HCT116 (cell line): ENCODE data around the gene KCNJ14. TPM values are rescaled to one million over a fixed set of nuclear protein-coding genes. Genes with fewer than 3 reads are reported as not detected.

Experiments
- ATAC-seq: fragments of 200-7000 bp; cut with Tn5 transposase; 2 replicates; pipeline ENCODE4 v1.9.1; 2020; ENCODE audit warnings: mild to moderate bottlenecking, moderate library complexity
- BruUV-seq: library from RNA; stranded (reverse); fragments of 400-500 nt; replicated peaks from 2 replicates; lab custom pipeline; 2021; lab: Mats Ljungman, UMichigan
- CTCF ChIA-PET: fragments of 300-600 bp; sonication (Branson Sonifier 250); formaldehyde crosslinking; loops from one replicate; lab custom pipeline; 2021; ENCODE audit warnings: antibody characterized with exemption; lab: Charles Lee
- POLR2A ChIA-PET: fragments of 300-600, 350-600 bp; sonication (Branson Sonifier 250); formaldehyde crosslinking; loops from one replicate; lab custom pipeline; 2021; ENCODE audit warnings: antibody characterized with exemption; lab: Charles Lee
- RAD21 ChIA-PET, 2 experiments: fragments of 300-600 bp; sonication (Branson Sonifier 250); formaldehyde crosslinking; loops; one replicate each; lab custom pipeline; 2023; ENCODE audit warnings: low total read pairs in 2 of 2; ENCODE audit not compliant: uncharacterized antibody in 2 of 2, unreplicated experiment in 2 of 2, low non-redundant PET in 1 of 2; lab: Charles Lee
- DNase-seq: peaks from one replicate; pipeline ENCODE4 v3.0.0-alpha.2; 2010; ENCODE audit warnings: low read depth, low spot score
- H2AFZ ChIP-seq: fragments of 200-600 bp; shearing (Covaris generic), sonication (generic); 2 replicates; pipeline ENCODE4 v1.6.1; 2017; ENCODE audit warnings: low read depth, mixed run types, mixed read lengths, antibody characterized with exemption, low read length; ENCODE audit not compliant: poor library complexity, severe bottlenecking
- H3K27ac ChIP-seq: 2 replicates; pipeline ENCODE4 v1.5.1; 2012; ENCODE audit warnings: low read depth, low read length
- H3K27me3 ChIP-seq: fragments of 200-600 bp; sonication (generic); 2 replicates; pipeline ENCODE4 v1.6.1; 2016; ENCODE audit warnings: mixed run types, low read length, mixed read lengths; ENCODE audit not compliant: insufficient read depth
- H3K36me3 ChIP-seq, 2 experiments: fragments of 200-500 bp in 1 of 2; fragments of 200-600 bp in 1 of 2; sonication (Bioruptor generic) in 1 of 2; sonication (generic) in 1 of 2; 2 replicates each; pipeline versions ENCODE4 v1.5.1 to v1.6.1; 2014 to 2016; ENCODE audit warnings: low read length in 2 of 2, inconsistent platforms in 1 of 2, mixed read lengths in 1 of 2, mixed run types in 1 of 2; ENCODE audit not compliant: insufficient read depth in 2 of 2, control insufficient read depth in 1 of 2
- H3K4me1 ChIP-seq, 2 experiments: fragments of 200-600 bp in 1 of 2; sonication (generic) in 1 of 2; 2 replicates each; pipeline versions ENCODE4 v1.5.1 to v1.6.1; 2012 to 2017; ENCODE audit warnings: low read length in 2 of 2, inconsistent platforms in 1 of 2, mild to moderate bottlenecking in 1 of 2, mixed read lengths in 1 of 2, mixed run types in 1 of 2, moderate library complexity in 1 of 2; ENCODE audit not compliant: insufficient read depth in 2 of 2, control insufficient read depth in 1 of 2
- H3K4me2 ChIP-seq: fragments of 200-600 bp; sonication (generic); 2 replicates; pipeline ENCODE4 v1.6.1; 2017; ENCODE audit warnings: mixed run types, low read length, mixed read lengths
- H3K4me3 ChIP-seq, 2 experiments: fragments of 200-600 bp in 1 of 2; sonication (generic) in 1 of 2; replicated peaks in 1 of 2; 2 replicates each; pipeline ENCODE4 v1.5.1; 2011 to 2016; ENCODE audit warnings: low read length in 2 of 2, control low read depth in 1 of 2, low read depth in 1 of 2, mild to moderate bottlenecking in 1 of 2, mixed read lengths in 1 of 2, mixed run types in 1 of 2
- H3K79me2 ChIP-seq: fragments of 200-600 bp; sonication (generic); 2 replicates; pipeline ENCODE4 v1.6.1; 2017; ENCODE audit warnings: mild to moderate bottlenecking, mixed run types, low read length, moderate library complexity, mixed read lengths; ENCODE audit not compliant: insufficient read depth
- H3K9ac ChIP-seq: fragments of 200-600 bp; sonication (generic); 2 replicates; pipeline ENCODE4 v1.6.1; 2016; ENCODE audit warnings: low read length, mixed read lengths
- H3K9me2 ChIP-seq: fragments of 200-600 bp; sonication (generic), shearing (Covaris generic); 2 replicates; pipeline ENCODE4 v1.6.1; 2017; ENCODE audit warnings: mixed run types, mild to moderate bottlenecking, moderate library complexity; ENCODE audit not compliant: insufficient read depth
- H3K9me3 ChIP-seq, 2 experiments: fragments of 200-500 bp in 1 of 2; fragments of 200-600 bp in 1 of 2; sonication (Bioruptor generic) in 1 of 2; sonication (generic) in 1 of 2; 2 replicates each; pipeline ENCODE4 v1.6.1; 2014 to 2017; ENCODE audit warnings: low read length in 2 of 2, mixed read lengths in 2 of 2, inconsistent platforms in 1 of 2, low read depth in 1 of 2, mild to moderate bottlenecking in 1 of 2, mixed run types in 1 of 2, moderate library complexity in 1 of 2; ENCODE audit not compliant: control insufficient read depth in 1 of 2, insufficient read depth in 1 of 2
- H4K20me1 ChIP-seq: fragments of 200-600 bp; sonication (generic), shearing (Covaris generic); 2 replicates; pipeline ENCODE4 v1.6.1; 2017; ENCODE audit warnings: mixed run types, mild to moderate bottlenecking, moderate library complexity; ENCODE audit not compliant: insufficient read depth
- CBX3 ChIP-seq: IDR thresholded peaks from 2 replicates; pipeline ENCODE4 v1.6.1; 2012; ENCODE audit warnings: low read depth
- EGR1 ChIP-seq: IDR thresholded peaks from 2 replicates; pipeline ENCODE4 v1.6.1; 2012; ENCODE audit warnings: low read depth
- JUND ChIP-seq: IDR thresholded peaks from 2 replicates; pipeline ENCODE4 v1.6.1; 2012
- RAD21 ChIP-seq: IDR thresholded peaks from 2 replicates; pipeline ENCODE4 v1.6.1; 2012; ENCODE audit warnings: low read depth, mild to moderate bottlenecking
- SIN3A ChIP-seq: IDR thresholded peaks from 2 replicates; pipeline ENCODE4 v1.6.1; 2012; ENCODE audit warnings: low read depth
- SRF ChIP-seq: IDR thresholded peaks from 2 replicates; pipeline ENCODE4 v1.6.1; 2012; ENCODE audit warnings: low read depth
- YY1 ChIP-seq: IDR thresholded peaks from 2 replicates; pipeline ENCODE4 v1.6.1; 2011; ENCODE audit warnings: low read length, low read depth, moderate library complexity, mild to moderate bottlenecking; ENCODE audit not compliant: insufficient replicate concordance; ENCODE audit errors: extremely low read depth
- ZNF274 ChIP-seq: fragments of 200-500 bp; sonication (Bioruptor generic); IDR thresholded peaks from 2 replicates; pipeline ENCODE4 v1.6.1; 2014; ENCODE audit warnings: mild to moderate bottlenecking, low read depth, low read length, inconsistent platforms
- intact Hi-C: fragments of 100-400 bp; cut with micrococcal nuclease; formaldehyde crosslinking; loops from 2 replicates; pipeline ENCODE4 v1.10.0; 2022
- total RNA-seq: library from RNA; stranded (reverse); gene quantifications from one replicate; pipeline ENCODE4 v1.2.1, GENCODE V29; 2021; ENCODE audit not compliant: unreplicated experiment

Gene KCNJ14
- total RNA-seq, 1 experiment from 2014 or later: 2.5 TPM

DNA sequence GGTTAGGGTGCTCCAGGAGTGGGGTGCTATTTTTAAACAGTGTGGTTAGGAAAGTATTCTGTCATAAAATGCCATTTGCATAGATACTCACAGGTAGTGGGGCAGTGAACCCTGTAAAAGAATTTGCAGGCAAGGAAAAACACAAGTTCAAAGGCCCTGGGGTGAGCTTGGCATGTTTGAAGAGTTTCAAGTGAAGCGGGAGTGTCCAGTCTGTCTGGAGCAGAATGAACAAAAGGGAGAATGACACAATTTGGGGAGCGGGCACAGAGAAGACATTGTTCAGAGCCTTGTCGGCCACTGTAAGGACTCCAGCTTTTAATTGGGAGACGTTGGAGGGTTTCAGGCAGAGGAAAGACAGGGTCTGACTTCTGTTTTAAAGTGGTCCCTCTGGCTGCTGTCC lies 6.8 kb upstream of the KCNJ14 start:
- no peak overlapping the region for H3K9ac ChIP-seq
- H3K4me3 ChIP-seq: no peak overlapping the region
- no peaks in the 10 kb centered on the region for H3K27me3 ChIP-seq
- peaks cover 8 to 20% of the 10 kb centered on the region in 2 experiments for H3K4me1 ChIP-seq
- no peak for TF ChIP-seq CBX3
- TF ChIP-seq SRF: no peak
- TF ChIP-seq YY1: no peak
- no peak for TF ChIP-seq JUND
- no peak for TF ChIP-seq SIN3A
- no peak for TF ChIP-seq EGR1
- H3K79me2 ChIP-seq: peaks cover 75% of the 10 kb centered on the region
- ChIA-PET POLR2A (no interaction called here), CTCF (no interaction called here), RAD21 (no interaction called here)
- no peak for ATAC-seq
- no peak overlapping the region for H3K27ac ChIP-seq
- BruUV-seq: no TSS peak
- no peaks in the 10 kb centered on the region for H3K9me2 ChIP-seq
- intact Hi-C loops: no loop called here
- H3K9me3 ChIP-seq: no peaks in the 10 kb centered on the region
- H4K20me1 ChIP-seq: no peaks in the 10 kb centered on the region; the same call in 1 of the 2 replicates
- H2AFZ ChIP-seq: no peak overlapping the region
- no peak for DNase-seq
- no peak overlapping the region for H3K4me2 ChIP-seq
- H3K36me3 ChIP-seq: peaks cover 18 to 58% of the 10 kb centered on the region in 2 experiments

GRCh38 chr19:48450441-48450840 lies 4.9 kb upstream of the KCNJ14 start:
- intact Hi-C loops: no loop called here
- Histone ChIP-seq H3K4me3 (no peak overlapping the region), H3K27ac (no peak overlapping the region), H3K27me3 (no peaks in the 10 kb centered on the region), H3K79me2 (peaks cover 93% of the 10 kb centered on the region), H3K4me2 (no peak overlapping the region), H3K36me3 (peaks cover 20 to 73% of the 10 kb centered on the region in 2 experiments), H3K9ac (no peak overlapping the region), H3K9me2 (no peaks in the 10 kb centered on the region), H4K20me1 (no peaks in the 10 kb centered on the region; the same call in 1 of the 2 replicates), H3K9me3 (no peaks in the 10 kb centered on the region), H3K4me1 (peaks cover 0 to 6% of the 10 kb centered on the region in 2 experiments; a peak in 2 of 4 replicates)
- BruUV-seq: no TSS peak
- ATAC-seq: no peak
- TF ChIP-seq CBX3: no peak
- no peak for TF ChIP-seq ZNF274
- TF ChIP-seq RAD21: no peak
- TF ChIP-seq, all 23 proteins: peak for 0
- no peak for DNase-seq
- POLR2A ChIA-PET: no interaction called here
- RAD21 ChIA-PET: no interaction called here
- H2AFZ ChIP-seq: no peak overlapping the region
- CTCF ChIA-PET: no interaction called here
